Measurements from ENCODE around the gene ANGPTL8. TPM values are rescaled to one million over a fixed set of nuclear protein-coding genes. Genes with fewer than 3 reads are reported as not detected.

Gene ANGPTL8
- total and polyA plus RNA-seq, 4 donors = 32.4 to 107 (median 67.6) TPM

- peak; percentile 46 for TF ChIP-seq NR2F2 (IDR thresholded peaks at IDR 0.05)
- peak in 1 of 2 donors; percentile 33 for TF ChIP-seq GABPA (IDR thresholded peaks at IDR 0.05 in 1 of 2, conservative IDR thresholded peaks at IDR 0.05 in 1 of 2)
- no peak for TF ChIP-seq FOXA2 (IDR thresholded peaks at IDR 0.05)
- no peak for TF ChIP-seq RAD21 (IDR thresholded peaks at IDR 0.05)
- TF ChIP-seq HNF4A (conservative IDR thresholded peaks at IDR 0.05) = no peak
- H3K27me3 ChIP-seq (ENCODE audit: control insufficient read depth in 4 of 4, insufficient read depth in 4 of 4, low read length in 3 of 4) = no peaks in the 10 kb centered on the region
- H3K36me3 ChIP-seq (ENCODE audit: control insufficient read depth in 4 of 4, insufficient read depth in 3 of 4, low read depth in 1 of 4, low read length in 3 of 4) = no peaks in the 10 kb centered on the region
- H3K4me3 ChIP-seq (ENCODE audit: low read depth in 1 of 3, low read length in 3 of 3) = no peak overlapping the region
- H3K9ac ChIP-seq (ENCODE audit: low read depth in 1 of 2, low read length in 2 of 2) = no peak overlapping the region
- no peaks in the 10 kb centered on the region for H3K9me3 ChIP-seq (ENCODE audit: control insufficient read depth in 4 of 4, low read length in 3 of 4)
- H3K27ac ChIP-seq (ENCODE audit: low read depth in 1 of 2, low read length in 2 of 2) = peak overlapping the region; percentile 14 to 25
- no peak for DNase-seq (ENCODE audit: low spot score)
- WGBS = 71% methylated on average over 19 of the region's 19 CpGs
- H3K4me1 ChIP-seq (ENCODE audit: control insufficient read depth in 4 of 4, insufficient read depth in 4 of 4, low read length in 3 of 4) = peaks cover 0 to 12% (median 6%) of the 10 kb centered on the region in 4 donors
Measured at GRCh38 chr19:11264452-11265176, 25.2 kb downstream of the ANGPTL8 start.

- 78% methylated on average over 6 of the region's 6 CpGs for WGBS
- H3K9ac ChIP-seq (ENCODE audit: low read depth in 1 of 2, low read length in 2 of 2) = no peak overlapping the region
- DNase-seq (ENCODE audit: low spot score) = no peak
- no peaks in the 10 kb centered on the region for H3K36me3 ChIP-seq (ENCODE audit: control insufficient read depth in 4 of 4, insufficient read depth in 3 of 4, low read depth in 1 of 4, low read length in 3 of 4)
- peaks cover 0 to 12% (median 6%) of the 10 kb centered on the region in 4 donors for H3K4me1 ChIP-seq (ENCODE audit: control insufficient read depth in 4 of 4, insufficient read depth in 4 of 4, low read length in 3 of 4)
- H3K9me3 ChIP-seq (ENCODE audit: control insufficient read depth in 4 of 4, low read length in 3 of 4) = no peaks in the 10 kb centered on the region
- no peak for TF ChIP-seq SP1 (IDR thresholded peaks at IDR 0.05)
- TF ChIP-seq MAX (IDR thresholded peaks at IDR 0.05) = no peak
- TF ChIP-seq ATF3 (IDR thresholded peaks at IDR 0.05) = no peak
- no peak for TF ChIP-seq NR2F2 (IDR thresholded peaks at IDR 0.05)
- TF ChIP-seq CTCF (IDR thresholded peaks at IDR 0.05; ENCODE audit: low read depth, low read length, missing input control) = no peak
- TF ChIP-seq GABPA (IDR thresholded peaks at IDR 0.05 in 1 of 2, conservative IDR thresholded peaks at IDR 0.05 in 1 of 2) = no peak
- TF ChIP-seq RXRA (IDR thresholded peaks at IDR 0.05) = no peak
- no peak for TF ChIP-seq FOXA2 (IDR thresholded peaks at IDR 0.05)
- TF ChIP-seq YY1 (IDR thresholded peaks at IDR 0.05) = no peak
- TF ChIP-seq ZBTB33 (IDR thresholded peaks at IDR 0.05) = no peak
- no peak for TF ChIP-seq RAD21 (IDR thresholded peaks at IDR 0.05)
- TF ChIP-seq EGR1 (IDR thresholded peaks at IDR 0.05; ENCODE audit: low read depth in 2 of 2) = no peak
- no peak for TF ChIP-seq REST (IDR thresholded peaks at IDR 0.05)
- TF ChIP-seq HNF4G (IDR thresholded peaks at IDR 0.05) = no peak
- no peak for TF ChIP-seq HNF4A (conservative IDR thresholded peaks at IDR 0.05)
- no peak for TF ChIP-seq JUND (IDR thresholded peaks at IDR 0.05)
- no peak for TF ChIP-seq FOXA1 (IDR thresholded peaks at IDR 0.05)
- TF ChIP-seq TAF1 (conservative IDR thresholded peaks at IDR 0.05) = no peak
- H3K4me3 ChIP-seq (ENCODE audit: low read depth in 1 of 3, low read length in 3 of 3) = no peak overlapping the region
- H3K27ac ChIP-seq (ENCODE audit: low read depth in 1 of 2, low read length in 2 of 2) = peak overlapping the region; percentile 14 to 25
- H3K27me3 ChIP-seq (ENCODE audit: control insufficient read depth in 4 of 4, insufficient read depth in 4 of 4, low read length in 3 of 4) = no peaks in the 10 kb centered on the region
Measured at GRCh38 chr19:11265177-11265784, 25.9 kb downstream of the ANGPTL8 start.
